Measurements from ENCODE around the gene ATP5MG. TPM values are rescaled to one million over a fixed set of nuclear protein-coding genes. Genes with fewer than 3 reads are reported as not detected.
"Not testable (repeated sequence)": the region's sequence is repeated elsewhere in the genome, so short reads cannot be mapped to it uniquely, and the experiment has no call there.

ATP5MG gene
- total RNA-seq, 1 donor, result 44.0 TPM

GRCh38 chr11:118406599-118407166, 5.3 kb downstream of the ATP5MG start:
- no peak overlapping the region for H3K4me3 ChIP-seq (ENCODE audit: low read depth, low read length)
- peak; percentile 50 for DNase-seq (ENCODE audit: low read depth)
- TF ChIP-seq CTCF (IDR thresholded peaks at IDR 0.05; ENCODE audit: insufficient read depth, low read depth, low read length), result no peak

DNA sequence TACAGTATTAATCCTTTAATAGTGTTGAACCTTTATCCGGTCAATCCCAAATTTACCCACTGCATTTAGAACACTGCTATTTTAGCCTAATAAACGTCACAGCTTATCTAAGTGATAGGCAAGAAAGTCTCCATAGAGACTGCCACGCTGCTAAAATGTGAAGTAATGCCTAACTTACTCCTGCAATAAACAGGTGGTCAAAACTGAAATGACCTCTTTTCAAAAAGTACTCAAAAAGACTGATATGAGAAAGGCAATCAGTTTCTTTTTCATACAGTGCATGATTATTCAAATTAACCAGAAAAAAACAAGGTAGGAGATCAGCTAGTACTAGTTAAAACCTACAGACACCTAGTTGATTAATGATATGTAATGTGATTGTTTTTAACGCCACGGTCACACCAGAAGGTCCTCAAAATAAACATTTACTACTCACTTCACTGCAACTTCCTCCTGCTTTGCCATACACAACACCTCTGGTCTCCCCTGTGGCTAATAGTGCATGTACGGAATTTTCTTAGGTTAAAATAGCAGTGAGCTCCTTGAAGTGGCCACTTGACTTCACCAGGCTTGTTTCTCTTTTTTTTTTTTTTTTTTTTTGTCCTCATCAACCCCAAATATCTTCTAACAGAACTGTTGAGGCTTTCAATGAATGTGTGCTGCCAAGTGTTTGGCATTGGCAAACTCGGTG, 8.8 kb downstream of the ATP5MG start:
- H3K4me3 ChIP-seq (ENCODE audit: low read depth, low read length), result no peak overlapping the region
- no peak for DNase-seq (ENCODE audit: low read depth)
- no peak for TF ChIP-seq CTCF (IDR thresholded peaks at IDR 0.05; ENCODE audit: insufficient read depth, low read depth, low read length)

DNA sequence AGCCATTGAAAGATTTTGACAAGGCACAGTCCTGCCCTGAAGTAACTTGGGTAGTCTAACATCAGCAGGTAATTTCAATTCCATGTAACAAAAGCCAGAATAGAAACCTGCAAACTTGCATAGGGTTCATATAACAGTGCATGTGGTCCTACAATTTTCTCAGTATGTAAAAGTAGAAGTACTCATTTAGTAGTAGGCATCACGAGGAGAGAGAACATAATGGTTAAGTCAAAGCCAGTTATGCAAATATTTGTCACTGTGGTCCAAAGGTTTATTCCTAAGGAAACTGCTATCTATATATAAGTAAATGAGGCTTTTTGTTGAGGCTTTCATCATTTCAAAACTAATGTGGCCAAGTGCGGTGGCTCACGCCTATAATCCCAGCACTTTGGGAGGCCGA, 10.1 kb downstream of the ATP5MG start:
- no peak overlapping the region for H3K4me3 ChIP-seq (ENCODE audit: low read depth, low read length)
- no peak for DNase-seq (ENCODE audit: low read depth)
- no peak for TF ChIP-seq CTCF (IDR thresholded peaks at IDR 0.05; ENCODE audit: insufficient read depth, low read depth, low read length)

DNA sequence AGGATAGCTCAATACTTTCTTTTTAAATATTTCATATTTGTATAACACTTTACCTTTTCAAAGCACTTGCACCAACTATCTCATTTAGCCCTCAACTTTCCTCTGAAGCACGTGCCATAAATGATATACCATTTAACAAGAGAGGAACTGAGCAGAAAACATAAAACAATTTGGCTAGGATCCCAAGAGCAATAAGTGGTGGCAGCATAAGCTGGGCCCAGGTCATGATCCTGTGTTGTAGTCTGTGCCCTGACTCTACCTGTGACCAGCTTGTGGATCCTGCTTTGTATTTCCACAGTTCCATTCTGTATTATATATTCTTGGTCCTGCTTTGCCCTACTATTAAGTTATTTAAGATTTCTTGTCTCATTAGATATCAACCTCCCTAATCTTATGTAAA, 11.5 kb downstream of the ATP5MG start:
- no peak overlapping the region for H3K4me3 ChIP-seq (ENCODE audit: low read depth, low read length)
- DNase-seq (ENCODE audit: low read depth), result no peak
- no peak for TF ChIP-seq CTCF (IDR thresholded peaks at IDR 0.05; ENCODE audit: insufficient read depth, low read depth, low read length)

GRCh38 chr11:118415062-118415738, 13.8 kb downstream of the ATP5MG start:
- DNase-seq (ENCODE audit: low read depth), result no peak
- no peak overlapping the region for H3K4me3 ChIP-seq (ENCODE audit: low read depth, low read length)
- TF ChIP-seq CTCF (IDR thresholded peaks at IDR 0.05; ENCODE audit: insufficient read depth, low read depth, low read length), result no peak

- no peak overlapping the region for H3K4me3 ChIP-seq (ENCODE audit: low read depth, low read length)
- no peak for TF ChIP-seq CTCF (IDR thresholded peaks at IDR 0.05; ENCODE audit: insufficient read depth, low read depth, low read length)
- peak; percentile 95 for DNase-seq (ENCODE audit: low read depth)
These were observed 14.3 kb downstream of the ATP5MG start for GRCh38 chr11:118415739-118416068.

DNA sequence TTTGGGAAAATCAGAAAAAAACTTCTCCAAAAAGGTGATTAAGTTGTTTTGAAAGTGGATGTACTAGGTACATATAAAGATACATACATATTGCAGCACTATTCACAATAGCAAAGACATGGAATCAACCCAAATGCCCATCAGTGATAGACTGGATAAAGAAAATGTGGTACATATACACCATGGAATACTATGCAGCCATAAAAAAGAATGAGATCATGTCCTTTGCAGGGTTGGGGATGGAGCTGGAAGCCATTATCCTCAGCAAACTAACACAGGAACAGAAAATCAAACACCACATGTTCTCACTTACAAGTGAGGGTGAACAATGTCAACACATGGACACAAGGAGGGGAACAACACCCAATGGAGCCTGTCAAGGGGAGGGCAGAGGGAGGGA, 15.5 kb downstream of the ATP5MG start:
- not testable (repeated sequence) for DNase-seq (ENCODE audit: low read depth)

More for the DNA sequence above, 15.5 kb downstream of the ATP5MG start:
- not testable (repeated sequence) for H3K4me3 ChIP-seq (ENCODE audit: low read depth, low read length)

All from fibroblast of villous mesenchyme (primary cell).